ENCODE data around the gene GULP1.

DNA sequence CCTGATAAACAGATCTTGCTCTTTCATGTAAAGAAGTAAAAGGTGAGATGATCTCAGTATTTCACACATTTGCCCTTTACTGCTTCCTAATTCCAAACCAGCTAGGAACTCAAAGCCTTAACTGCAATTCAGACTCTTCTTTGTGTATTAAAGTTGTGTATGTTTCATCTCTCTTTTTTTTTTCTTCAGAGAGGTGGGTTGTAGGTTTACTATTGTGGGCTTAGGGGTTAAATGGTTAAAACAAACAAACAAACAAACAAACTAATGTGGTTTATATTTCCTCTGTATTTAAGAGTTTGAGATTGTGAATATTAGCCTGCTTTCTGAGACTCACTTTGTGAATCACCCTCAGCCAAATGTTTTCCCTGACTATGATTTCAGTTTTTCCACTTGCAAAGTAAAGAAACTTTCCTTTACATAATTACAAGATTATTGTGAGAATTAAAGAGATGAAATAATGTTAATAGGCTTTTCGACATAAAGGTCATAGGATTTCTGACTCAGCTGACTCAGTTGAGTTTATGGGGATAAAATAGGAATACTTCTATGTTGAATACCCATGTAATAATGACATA is 2.8 kb downstream of the GULP1 start:
- TF ChIP-seq, protein P1, sequence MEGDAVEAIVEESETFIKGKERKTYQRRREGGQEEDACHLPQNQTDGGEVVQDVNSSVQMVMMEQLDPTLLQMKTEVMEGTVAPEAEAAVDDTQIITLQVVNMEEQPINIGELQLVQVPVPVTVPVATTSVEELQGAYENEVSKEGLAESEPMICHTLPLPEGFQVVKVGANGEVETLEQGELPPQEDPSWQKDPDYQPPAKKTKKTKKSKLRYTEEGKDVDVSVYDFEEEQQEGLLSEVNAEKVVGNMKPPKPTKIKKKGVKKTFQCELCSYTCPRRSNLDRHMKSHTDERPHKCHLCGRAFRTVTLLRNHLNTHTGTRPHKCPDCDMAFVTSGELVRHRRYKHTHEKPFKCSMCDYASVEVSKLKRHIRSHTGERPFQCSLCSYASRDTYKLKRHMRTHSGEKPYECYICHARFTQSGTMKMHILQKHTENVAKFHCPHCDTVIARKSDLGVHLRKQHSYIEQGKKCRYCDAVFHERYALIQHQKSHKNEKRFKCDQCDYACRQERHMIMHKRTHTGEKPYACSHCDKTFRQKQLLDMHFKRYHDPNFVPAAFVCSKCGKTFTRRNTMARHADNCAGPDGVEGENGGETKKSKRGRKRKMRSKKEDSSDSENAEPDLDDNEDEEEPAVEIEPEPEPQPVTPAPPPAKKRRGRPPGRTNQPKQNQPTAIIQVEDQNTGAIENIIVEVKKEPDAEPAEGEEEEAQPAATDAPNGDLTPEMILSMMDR (IDR thresholded peaks at IDR 0.05), result no peak
- TF ChIP-seq POLR2A (IDR thresholded peaks at IDR 0.05), result no peak

Data from adrenal gland (tissue), 5 donors.